HG03442 (cell line): ENCODE data around the gene SNRPB2.

Experiments
- ATAC-seq: cut with Tn5 transposase; IDR thresholded peaks from one replicate; pipeline ENCODE4 v1.9.1; 2021; ENCODE audit warnings: mild to moderate bottlenecking, moderate library complexity; ENCODE audit not compliant: unreplicated experiment

Gene SNRPB2

DNA sequence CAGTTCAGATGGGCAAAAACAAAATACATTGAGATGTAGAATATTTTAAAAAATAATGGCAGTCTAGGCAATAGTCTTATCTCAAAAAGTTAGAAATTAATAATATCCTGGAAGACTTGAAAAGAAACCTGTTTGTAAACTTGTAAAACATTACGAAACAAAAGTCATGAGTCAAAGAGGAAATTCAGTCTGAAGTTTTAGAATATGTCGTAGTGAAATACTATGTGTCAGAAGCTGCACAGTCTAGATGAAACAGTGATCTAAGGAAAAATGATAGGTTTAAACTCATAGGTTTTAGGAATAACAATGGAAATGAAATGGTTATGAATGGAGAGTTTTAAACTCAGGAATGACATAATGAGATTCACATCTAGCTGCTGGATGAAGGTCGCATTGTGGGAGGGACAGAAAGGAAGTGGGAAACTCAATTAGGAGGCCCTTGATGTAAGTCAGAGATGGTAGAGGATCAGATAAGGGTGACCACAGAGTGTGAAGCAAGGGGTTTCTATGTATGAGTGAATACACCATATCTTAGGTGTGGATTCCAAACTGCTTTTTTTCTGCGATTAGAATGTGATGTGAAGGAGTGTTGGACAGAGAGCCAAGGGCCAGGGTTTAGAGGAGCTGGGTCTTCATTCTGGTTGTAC is 2.8 kb downstream of the SNRPB2 start:
- no peak for ATAC-seq

DNA sequence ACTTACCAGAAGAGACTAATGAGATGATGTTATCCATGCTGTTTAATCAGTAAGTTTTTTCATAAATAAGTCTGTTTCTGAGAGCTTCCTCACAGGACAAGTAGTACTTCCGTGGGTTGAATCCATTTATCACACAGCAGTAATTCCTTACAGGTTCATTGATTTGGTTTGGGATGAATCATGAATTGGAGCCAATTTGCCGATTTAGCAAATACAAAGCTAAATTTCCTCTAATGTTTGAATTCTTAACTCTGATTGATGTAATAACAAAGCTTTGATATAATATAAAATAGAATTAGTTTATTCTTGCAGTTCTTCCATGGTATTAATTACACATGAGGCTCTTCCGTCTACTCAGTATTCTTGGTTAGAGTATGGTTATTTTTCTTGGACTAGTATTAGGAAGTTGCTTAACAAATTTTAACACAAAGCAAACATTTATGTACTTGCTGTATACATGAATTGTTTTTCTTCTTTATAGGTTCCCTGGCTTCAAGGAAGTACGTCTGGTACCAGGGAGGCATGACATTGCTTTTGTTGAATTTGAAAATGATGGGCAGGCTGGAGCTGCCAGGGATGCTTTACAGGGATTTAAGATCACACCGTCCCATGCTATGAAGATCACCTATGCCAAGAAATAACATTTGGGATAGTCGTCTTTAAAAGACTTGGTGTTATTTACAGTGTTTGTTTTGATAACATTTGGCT is 10.7 kb downstream of the SNRPB2 start:
- no peak for ATAC-seq

DNA sequence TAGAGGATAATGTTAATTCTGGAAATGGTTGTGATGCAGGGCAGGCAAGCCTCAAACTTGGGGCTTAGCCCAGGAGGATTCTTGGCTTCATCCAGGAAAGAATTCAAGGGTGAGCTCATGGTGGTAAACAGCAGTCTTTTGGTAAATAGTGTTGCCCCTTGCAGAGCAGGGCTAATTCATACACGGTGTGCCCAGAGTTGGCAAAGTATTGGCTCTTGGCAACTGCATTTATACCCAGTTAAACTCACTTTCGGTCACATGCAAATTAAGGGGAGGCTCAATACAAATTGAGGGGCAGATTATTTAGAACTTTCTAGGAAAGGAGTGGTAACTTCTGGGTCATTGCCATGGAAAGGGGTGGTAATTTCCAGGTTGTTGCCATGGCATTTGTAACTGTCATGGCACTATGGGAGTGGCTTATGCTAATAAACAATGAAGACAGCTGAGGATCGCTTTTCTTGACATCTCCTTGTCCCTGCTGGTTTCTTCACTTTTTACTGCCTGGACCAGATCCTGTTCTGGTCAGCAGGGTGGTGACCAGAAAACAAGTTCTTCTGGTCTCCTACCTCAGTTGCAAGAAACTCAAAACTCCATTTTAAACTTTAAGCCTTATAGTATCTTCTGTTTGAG is 14.5 kb downstream of the SNRPB2 start:
- no peak for ATAC-seq

DNA sequence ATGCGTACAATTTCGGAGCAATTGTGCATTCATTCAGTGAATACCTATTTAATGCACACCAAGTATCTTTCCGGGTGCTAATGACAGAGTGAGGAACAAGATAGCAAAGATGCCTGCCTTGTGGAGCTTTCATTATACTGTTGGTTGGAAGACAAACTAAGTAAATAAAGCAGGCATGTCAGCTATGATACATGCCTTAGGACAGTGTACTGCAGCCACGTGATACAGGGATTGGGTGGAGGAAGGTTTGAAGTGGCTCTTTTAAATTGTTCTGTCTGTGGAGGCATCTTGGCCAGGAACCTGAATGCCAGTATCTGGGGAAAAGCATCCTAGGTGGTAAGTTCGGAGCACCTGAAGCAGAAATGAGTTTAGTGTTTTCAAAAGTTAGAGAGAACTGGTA is 15.4 kb downstream of the SNRPB2 start:
- ATAC-seq, result no peak

DNA sequence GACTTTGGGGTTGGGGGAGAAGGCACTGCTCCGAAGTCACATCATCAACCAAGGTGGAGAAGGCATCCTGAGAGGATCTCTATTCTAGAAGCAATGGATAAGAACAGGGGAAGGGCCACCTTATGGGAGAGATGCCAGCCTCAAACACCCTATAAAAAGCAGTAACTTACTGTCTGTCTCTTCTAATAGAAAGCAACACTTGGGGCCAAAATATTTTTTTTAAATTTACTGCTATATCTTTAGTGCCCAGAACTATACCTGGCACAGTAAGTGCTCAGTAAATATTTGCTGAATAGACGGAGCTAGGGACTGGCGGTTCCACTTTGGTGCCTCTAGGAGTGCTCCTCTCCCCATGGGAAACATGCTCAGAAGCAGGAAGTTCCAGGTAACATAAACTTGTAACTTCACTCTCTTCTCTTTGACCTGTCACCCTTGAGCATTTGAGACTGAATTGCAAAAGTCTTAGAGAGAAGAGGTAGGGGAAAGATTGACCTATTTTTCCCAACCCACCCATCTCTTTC is 17.5 kb downstream of the SNRPB2 start:
- ATAC-seq, result no peak

DNA sequence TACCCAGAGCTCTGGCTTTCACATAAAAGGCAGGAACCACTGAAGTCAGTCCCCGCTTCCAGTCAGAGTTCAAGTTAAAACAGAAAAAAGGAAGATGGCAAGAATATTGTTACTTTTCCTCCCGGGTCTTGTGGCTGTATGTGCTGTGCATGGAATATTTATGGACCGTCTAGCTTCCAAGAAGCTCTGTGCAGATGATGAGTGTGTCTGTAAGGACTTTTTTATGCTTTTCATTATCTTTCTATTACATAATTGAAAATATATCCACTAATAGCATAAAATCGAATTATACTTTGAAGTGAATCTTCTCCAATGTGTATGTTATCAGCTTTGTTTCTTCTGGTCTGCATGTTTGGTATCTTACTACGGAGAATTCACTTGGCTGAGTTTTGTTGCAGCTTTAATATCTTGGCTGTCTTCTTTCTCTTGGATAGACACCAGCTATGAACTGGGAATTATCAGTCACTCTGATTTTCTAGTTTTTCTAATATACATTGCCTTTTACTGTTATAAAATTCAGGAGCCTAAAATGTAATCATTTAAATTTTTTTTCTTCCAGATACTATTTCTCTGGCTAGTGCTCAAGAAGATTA is 18.6 kb downstream of the SNRPB2 start, which contains the start of gene OTOR:
OTOR (plus strand) TSS at position 51 of the 593 bp plus-strand sequence; CDS start at position 95, 44 bp downstream.
- ATAC-seq, result no peak

DNA sequence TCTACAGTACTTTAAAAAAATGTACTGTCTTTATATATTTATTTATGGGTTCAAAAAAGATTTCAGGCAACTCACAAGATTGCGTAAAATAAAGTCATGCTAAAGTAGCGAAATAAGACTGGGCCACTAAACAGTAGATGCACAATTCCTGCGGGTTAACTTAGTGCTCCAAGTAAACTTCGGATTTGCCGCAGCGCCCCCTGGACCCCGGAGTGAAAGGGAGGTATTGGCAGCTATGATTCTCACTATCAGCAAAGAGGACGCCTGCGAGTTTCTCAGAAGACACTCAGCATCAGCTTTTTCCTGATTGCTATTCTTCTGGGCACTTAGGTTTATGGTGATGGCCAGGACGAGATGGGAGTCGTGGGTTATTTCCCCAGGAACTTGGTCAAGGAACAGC is 19.7 kb downstream of the SNRPB2 start:
- ATAC-seq, result no peak

DNA sequence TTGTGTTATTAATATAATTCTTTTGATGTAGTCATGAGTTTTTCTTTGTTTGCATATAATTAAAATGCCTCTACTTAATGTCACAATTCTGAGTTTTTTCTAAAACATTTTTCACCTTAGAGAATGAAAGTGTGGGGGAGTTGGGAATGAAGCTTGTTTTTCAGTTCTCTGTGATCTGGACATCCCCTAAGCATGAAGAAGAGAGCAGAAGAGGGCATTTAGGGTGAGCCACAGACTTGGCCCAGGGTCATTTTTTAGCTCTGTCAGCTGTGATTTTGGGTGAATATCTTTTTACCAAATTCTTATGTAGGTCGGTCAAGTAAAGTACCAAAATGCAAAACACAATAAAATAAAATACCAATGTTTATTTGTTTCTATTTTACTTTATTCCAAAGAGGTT is 22.3 kb downstream of the SNRPB2 start:
- ATAC-seq, result no peak

DNA sequence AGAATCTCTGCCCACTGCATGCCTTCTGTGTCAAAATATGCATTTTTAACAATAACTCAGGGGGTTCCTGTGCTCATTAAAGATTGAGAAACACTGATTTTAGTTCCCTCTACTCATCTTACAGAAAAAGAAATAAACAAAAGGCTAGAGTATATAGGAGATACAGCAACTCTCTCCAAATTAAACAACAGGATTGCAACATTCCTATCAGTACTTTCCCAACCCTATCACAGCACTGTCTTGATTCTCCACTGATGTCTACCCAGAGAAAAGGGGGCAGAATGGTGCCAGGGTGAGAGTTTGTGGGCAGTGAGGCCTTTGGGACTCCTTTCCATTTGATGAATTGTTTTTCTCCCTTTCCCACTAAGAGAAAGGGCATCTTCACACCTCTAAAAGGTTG is 23.1 kb downstream of the SNRPB2 start:
- ATAC-seq, result no peak

DNA sequence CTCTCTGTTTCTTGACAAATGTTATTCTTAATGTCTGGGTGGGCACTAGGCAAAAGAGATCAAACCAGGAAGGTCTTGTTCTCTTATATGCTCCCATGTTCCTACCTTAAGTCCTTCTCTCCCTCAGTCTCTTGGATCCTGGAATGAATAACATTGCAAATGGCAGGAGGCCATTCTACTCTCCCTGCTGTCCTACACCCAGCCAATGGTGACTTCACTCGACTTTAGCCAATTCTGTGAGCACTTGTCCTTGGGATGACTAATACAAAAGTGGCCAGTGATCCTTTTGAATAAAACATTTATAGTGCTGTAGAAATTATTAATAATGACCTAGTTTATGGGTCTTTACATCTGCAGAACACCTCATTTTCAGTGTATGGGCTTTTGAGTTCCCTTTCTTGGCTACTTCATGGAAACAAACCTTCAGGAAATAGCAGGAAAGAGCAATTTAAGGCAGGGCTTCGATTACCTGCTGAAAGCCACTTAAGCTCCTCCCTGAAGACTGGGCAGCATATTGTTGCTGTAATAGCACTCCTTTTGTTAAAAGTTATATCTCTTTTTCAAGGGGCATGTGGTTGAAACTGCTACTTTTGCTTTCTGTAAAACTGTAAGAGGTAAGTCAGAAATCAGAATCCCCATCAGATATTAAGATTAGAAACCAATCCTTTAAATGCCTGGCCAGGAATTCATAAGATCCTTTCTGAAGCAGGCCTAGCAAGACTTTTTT is 28.8 kb downstream of the SNRPB2 start:
- ATAC-seq, result no peak

DNA sequence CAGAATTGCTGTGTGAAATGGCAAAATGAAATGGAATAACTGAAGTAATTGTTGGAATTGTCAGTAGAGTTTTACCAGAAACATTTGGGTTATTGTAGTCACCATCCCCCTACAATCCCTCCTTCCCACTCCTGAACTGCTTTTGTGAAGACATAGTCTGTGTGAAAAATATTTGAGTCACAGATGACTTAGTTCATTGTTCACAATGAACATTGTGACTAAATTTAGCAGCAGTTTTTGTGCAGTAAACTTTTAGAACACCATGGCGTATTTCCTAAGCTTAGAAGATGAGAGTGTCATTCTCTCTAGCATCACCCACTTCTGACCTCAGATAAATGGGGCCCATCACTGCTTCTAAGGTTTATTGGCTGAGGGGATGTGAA is 29.3 kb downstream of the SNRPB2 start:
- ATAC-seq, result no peak

DNA sequence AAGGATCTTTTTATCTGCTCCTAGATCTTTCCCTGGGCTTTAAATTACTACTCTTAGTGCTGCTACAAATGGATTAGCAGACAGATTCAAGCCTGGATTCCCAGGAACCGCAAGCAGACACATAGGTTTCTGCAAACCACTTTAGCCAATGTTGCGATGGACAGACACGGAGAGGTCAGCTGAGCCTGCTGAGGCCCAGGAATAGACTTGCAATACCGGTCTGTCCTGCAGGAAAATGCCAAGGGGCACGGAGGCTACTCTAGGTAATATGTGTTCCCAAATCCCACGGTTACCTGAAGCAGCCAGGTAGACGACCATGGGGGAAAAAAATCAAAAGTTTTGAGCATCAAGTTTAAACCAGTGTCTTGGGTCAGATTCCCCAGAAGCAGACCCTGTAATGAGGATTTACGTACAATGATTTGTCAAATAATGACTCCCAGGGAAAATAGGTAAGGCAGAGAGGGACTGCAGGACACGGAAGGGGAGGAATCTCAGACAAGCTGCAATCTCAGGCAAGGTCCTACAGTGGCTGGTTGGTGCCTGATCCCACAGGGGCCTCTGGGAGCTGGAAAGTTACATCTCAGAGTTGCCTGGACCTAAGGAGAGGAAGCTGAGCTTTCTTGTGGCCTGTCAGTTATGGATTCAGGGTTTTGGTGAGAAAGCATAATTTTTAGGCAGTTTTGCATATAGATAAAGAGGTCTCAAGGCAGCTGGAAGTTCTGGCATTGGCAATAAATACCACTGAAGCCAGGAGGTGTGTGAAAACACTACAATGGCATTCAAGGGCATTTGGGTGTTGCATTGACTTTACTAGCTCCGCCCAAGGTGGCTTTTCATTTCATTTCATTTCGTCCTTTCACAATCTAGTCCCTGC is 30.8 kb downstream of the SNRPB2 start:
- no peak for ATAC-seq

DNA sequence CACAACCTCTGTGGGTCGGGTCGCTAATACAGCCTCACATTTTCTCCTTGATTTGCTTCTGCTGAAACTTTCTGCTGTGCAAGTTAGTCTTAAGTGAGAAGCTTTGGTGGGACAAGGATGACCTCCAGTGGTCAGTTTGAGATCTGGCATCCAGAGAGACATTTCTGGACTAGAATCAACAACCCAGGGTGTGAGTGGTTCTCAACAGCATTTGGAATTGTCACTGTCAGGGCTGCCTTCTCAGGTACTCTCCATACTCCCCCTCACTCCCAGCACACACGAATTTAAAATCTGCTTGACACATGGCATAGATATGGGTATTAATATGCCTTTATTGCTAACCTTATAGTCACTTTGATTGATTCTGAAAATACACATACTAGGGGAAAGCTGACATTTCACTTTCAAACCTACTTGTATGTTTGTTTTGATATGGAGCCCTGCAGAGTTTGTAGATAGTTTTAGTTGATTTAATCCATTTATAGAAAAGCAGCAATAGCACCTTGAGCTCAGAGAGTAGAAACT is 31.5 kb downstream of the SNRPB2 start:
- ATAC-seq, result no peak

DNA sequence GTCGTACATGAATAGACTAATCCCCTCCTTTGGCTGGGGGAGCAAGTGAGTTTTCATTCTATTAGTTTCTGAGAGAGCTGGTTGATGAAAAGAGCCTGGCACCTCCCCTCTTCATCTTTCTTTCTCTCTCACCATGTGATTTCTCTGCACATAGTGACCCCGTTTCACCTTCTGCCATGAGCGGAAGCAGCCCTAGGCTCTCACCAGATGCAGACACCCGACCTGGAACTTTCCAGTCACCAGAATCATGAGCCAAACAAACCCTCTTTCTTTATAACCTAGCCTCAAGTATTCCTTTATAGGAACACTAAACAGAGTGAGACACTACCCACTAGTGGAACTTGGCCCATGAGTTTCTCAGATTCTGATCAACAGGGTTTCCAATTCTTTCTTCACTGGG is 34.7 kb downstream of the SNRPB2 start:
- no peak for ATAC-seq

DNA sequence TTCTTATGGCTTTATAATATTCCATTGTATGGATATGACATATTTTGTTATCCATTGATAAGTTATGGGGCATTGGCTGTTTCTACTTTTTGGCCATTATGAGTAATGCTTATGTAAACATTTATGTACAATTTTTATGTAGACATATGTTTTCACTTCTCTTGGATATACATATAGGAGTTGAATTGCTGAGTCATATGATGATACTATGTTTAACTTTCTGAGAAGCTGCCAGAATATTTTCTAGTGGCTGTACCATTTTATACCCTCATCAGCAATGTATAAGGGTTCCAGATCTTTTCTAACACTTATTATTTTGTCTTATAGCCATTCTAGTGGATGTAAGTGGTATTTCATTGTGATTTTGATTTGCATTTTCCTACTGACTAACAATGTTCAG is 41.4 kb downstream of the SNRPB2 start:
- no peak for ATAC-seq

DNA sequence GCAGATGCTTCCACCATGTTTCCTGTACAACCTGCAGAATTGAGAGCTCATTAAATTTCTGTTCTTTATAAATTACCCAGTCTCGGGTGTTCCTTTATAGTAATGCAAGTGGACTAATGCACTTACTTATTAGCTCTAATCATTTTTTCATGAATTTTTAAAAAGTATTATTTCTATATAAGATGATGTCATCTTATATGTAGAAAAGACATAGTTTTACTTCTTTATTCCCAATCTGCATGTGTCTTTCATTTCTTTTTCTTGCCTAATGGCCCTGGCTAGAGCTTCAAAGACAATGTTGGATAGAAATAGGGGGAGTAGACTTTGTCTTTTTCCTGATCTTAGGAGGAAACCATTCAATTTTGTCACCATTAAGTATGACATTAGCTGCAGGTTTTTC is 46.1 kb downstream of the SNRPB2 start:
- no peak for ATAC-seq

DNA sequence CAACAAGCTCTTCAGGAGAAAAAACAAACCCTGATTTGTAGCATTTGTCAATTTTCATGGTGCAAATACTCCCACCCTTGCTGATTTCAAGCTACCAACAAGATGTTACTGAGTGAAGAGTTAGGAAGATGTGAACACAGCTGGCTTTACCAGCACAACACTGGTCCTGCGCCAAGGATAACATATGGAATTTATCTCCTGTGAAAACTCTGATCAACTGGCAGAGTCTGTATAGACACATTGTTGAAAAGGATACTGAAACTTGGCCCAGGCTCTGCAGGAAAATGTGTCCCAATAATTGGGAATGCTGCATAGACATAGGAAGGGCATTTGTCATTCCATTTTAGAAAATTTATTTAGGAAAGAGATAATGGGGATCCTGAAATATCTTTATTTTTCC is 47.3 kb downstream of the SNRPB2 start:
- no peak for ATAC-seq

DNA sequence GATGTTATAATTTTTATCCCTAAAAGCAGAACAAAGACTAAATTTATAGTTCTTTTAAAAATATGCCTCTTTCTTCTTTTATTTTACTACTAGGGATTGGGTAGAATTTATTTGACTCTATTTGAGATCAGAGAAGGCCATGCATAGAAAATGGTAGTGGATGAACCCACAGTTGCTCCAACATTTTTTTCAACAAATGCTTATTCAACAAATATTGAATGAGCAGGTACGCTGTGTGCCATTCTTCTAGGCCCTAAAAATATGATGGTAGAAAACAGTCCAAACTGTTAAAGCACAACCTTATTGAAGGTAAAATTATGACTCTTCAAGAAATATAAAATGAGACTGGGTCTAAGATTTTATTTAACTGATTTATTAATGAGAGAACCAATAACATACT is 48.3 kb downstream of the SNRPB2 start:
- no peak for ATAC-seq

DNA sequence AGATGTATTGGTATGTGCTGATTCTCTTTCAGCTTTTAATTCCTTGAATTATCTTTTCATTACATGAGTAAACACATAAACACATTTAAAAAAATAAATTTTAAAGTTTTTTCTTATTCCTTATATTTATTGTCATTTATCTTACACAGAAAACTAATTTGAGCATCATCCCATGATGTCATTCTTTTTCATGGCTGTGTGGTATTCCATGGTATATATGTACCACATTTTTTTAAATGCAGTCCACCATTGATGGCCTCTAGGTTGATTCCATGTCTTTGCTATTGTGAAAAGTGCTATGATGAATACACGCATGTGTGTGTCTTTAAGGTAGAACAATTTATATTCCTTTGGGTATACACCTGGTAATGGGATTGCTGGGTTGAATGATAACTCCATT is 51.7 kb downstream of the SNRPB2 start:
- no peak for ATAC-seq

DNA sequence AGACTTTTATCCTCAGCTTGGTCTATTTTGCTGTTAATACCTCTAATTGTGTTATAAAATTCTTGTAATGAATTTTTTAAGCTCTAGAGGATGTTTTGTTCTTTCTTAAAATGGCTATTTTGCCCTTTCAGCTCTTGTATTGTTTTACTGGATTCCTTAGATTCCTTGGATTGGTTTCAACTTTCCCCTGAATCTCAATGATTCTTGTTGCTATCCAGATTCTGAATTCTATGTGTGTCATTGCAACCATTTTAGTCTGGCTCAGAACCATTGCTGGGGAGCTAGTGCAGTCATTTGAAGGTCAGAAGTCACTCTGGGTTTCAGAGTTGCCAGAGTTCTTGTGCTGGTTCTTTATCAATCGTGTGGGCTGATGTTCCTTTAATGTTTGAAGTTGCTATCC is 55.4 kb downstream of the SNRPB2 start:
- no peak for ATAC-seq
